ENCODE measurements around the gene TLCD5. TPM values are rescaled to one million over a fixed set of nuclear protein-coding genes. Genes with fewer than 3 reads are reported as not detected.

Gene TLCD5
- total RNA-seq, 2 experiments from 2014 or later, result 0.37 to 0.42 TPM

DNA sequence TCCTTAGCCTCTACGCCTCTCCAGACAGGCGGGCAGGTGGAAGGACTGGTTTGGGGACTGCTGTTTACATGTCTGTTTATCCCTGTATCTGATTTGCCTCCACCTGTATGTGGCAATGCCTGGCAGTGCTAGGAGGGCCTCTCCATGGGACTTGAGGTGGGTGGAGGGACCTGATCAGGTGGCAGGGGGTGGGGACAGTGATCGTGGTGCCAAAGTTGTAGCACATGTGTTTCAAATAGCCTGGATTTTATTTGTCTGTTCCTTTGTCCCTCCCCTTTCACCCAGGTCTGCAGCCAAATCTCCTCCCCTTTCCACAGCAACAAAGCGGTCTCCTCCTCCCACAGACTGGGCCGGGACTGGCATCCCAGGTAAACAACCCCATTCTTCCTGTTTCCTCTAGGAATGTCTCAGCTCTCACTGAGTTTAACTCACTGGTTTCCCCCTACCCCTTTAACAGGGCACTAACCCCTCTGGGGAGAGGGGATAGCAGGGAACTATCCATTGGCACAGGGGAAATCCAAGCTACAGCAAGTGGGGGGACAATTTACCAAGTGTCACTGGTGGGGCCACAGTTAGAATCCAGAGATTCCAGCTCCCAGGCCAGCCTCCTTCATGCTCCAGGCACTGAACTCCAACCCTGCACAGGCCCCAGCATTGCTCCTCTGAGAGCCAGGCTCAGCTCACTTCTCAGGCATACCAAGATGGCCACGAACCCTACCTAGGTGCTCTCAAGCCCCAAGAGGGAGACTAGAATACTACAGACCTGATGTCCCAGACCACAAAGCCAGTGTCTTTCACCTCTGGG lies 22.9 kb upstream of the TLCD5 start:
- H3K27ac Mint-ChIP-seq, result no peak overlapping the region

DNA sequence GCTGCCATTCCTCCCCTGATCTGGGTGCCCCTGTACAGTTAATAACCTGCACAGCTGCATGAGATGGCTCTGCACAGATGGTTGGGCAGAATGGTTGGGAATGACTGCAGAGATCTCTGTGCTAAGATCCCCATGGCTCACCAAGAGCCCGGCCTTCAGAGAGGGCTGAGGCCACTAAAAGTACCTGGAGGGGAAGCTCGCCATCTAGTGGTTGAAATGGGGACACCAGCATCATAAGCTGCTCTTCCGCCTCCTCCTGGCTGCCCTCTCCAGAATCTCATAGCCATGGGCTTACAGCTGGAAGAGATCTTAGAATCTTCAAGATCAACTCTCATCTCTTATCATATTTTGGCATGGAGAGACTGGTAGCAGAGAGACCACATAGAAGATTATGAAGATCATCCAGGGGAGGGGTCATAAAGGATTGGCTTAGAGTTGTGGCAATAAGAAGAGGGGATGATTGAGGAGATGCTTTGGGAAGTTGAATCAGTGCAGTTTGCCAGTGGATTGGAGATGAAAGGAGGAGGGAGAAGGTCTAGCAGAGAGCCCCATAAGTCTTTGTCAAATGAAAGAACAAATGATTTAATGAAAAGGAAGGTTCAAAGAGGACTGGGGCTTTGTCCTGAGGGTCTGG lies 22.0 kb upstream of the TLCD5 start:
- H3K36me3 Mint-ChIP-seq, result no peaks in the 10 kb centered on the region
- H3K4me1 Mint-ChIP-seq, result no peaks in the 10 kb centered on the region
- peaks cover 21% of the 10 kb centered on the region for H3K27me3 Mint-ChIP-seq
- H3K9me3 Mint-ChIP-seq, result no peaks in the 10 kb centered on the region
- no peak overlapping the region for H3K27ac Mint-ChIP-seq
- peak; percentile 59 for DNase-seq
- no peak overlapping the region for H3K4me3 Mint-ChIP-seq

More for the DNA sequence above, 22.9 kb upstream of the TLCD5 start:
- no peak for DNase-seq
- H3K27me3 Mint-ChIP-seq, result peaks cover 24% of the 10 kb centered on the region
- H3K9me3 Mint-ChIP-seq, result no peaks in the 10 kb centered on the region
- no peaks in the 10 kb centered on the region for H3K4me1 Mint-ChIP-seq
- H3K4me3 Mint-ChIP-seq, result no peak overlapping the region
- no peaks in the 10 kb centered on the region for H3K36me3 Mint-ChIP-seq

DNA sequence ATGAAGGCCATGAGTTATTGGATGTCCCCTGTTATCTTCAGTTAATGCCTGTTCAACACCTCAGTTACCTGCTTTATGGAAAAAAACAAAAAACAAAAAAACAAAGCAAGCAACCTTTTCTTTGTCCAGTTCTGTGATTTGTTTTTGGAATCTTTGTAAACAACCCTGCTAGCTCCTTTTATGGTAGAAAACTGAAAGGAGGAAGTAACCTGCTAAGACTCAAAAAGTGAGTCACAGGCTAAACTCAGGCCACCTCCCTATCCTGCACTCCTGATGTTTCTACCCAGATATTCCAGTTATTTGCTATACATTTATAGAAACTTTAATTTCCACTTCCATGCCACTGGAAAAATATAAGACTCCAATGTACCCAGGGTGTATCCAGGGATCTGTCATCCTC lies 20.6 kb upstream of the TLCD5 start:
- no peak for DNase-seq
- Mint-ChIP-seq H3K9me3 (no peaks in the 10 kb centered on the region), H3K4me1 (no peaks in the 10 kb centered on the region), H3K4me3 (no peak overlapping the region), H3K27me3 (peaks cover 19% of the 10 kb centered on the region), H3K36me3 (no peaks in the 10 kb centered on the region), H3K27ac (no peak overlapping the region)

DNA sequence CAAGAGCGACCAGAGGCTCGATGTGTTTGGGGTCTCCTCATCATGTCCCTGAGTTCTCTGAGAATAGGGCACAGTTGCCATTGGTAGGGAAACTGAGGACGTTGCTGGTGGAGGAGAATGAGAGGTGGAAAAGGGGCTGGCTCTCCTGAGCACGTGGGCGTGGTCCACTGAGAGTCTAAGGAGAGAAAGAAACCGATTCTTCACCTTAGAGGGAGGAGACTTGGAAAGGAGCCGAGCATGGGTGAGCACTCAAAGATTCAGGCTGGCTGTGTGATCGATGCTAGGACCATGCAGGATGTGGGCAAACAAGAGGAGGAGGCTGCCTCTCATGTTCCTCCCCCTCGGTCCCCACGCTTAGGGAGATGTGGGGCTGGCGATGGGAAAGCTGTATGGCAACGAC lies 19.8 kb upstream of the TLCD5 start:
- Mint-ChIP-seq H3K27ac (no peak overlapping the region), H3K9me3 (no peaks in the 10 kb centered on the region), H3K27me3 (peaks cover 16% of the 10 kb centered on the region), H3K4me1 (no peaks in the 10 kb centered on the region), H3K4me3 (no peak overlapping the region), H3K36me3 (no peaks in the 10 kb centered on the region)
- no peak for DNase-seq

DNA sequence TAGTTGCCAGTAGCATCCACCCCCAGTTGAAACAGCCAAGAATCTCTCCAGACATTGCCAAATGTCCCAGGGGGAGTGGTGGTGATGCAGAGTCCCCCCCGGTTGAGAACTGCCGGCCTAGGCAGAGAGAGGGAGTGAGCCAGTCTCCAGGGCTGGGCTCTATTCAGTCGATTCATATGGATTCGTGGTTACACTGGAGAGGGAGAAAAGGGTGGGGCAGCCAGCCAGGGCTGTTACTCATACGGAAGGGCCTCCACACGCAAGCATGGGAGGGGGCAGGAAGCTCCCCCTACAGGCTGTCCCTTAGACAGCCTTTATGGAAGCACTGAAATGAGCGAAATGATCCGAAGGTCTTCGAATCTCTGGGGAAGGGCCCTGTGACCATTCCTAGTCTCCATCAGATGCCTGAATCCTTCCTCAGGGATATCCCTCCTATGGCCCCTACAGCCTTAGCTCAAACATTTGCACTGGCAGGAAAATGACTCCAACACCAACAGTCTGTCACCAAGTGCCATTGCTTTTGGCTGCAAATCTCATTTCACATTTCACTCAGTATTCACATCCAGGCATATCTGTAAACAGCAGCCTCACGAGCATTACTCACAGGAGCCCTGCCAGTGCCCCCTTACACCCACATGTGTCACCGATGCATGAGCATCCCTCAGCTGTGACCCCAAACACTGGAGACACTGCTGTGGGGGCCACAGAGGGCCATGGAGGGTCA lies 18.4 kb upstream of the TLCD5 start:
- Mint-ChIP-seq H3K4me3 (no peak overlapping the region), H3K9me3 (no peaks in the 10 kb centered on the region), H3K4me1 (no peaks in the 10 kb centered on the region), H3K27me3 (peaks cover 16% of the 10 kb centered on the region), H3K27ac (no peak overlapping the region), H3K36me3 (no peaks in the 10 kb centered on the region)
- no peak for DNase-seq

- H3K36me3 Mint-ChIP-seq, result no peaks in the 10 kb centered on the region
- H3K9me3 Mint-ChIP-seq, result no peaks in the 10 kb centered on the region
- H3K27ac Mint-ChIP-seq, result no peak overlapping the region
- H3K4me3 Mint-ChIP-seq, result no peak overlapping the region
- DNase-seq, result no peak
- H3K27me3 Mint-ChIP-seq, result peaks cover 11% of the 10 kb centered on the region
- no peaks in the 10 kb centered on the region for H3K4me1 Mint-ChIP-seq
Observed at GRCh38 chr11:120307476-120307875, 17.6 kb upstream of the TLCD5 start.

GRCh38 chr11:120308081-120308480 lies 17.0 kb upstream of the TLCD5 start:
- no peak overlapping the region for H3K27ac Mint-ChIP-seq
- no peaks in the 10 kb centered on the region for H3K36me3 Mint-ChIP-seq
- H3K9me3 Mint-ChIP-seq, result no peaks in the 10 kb centered on the region
- H3K4me3 Mint-ChIP-seq, result no peak overlapping the region
- no peaks in the 10 kb centered on the region for H3K4me1 Mint-ChIP-seq
- peaks cover 10% of the 10 kb centered on the region for H3K27me3 Mint-ChIP-seq
- no peak for DNase-seq

- Mint-ChIP-seq H3K36me3 (no peaks in the 10 kb centered on the region), H3K4me1 (no peaks in the 10 kb centered on the region), H3K9me3 (no peaks in the 10 kb centered on the region), H3K27me3 (peaks cover 6% of the 10 kb centered on the region), H3K4me3 (no peak overlapping the region), H3K27ac (no peak overlapping the region)
- DNase-seq, result no peak
Observed at GRCh38 chr11:120310870-120311269, 14.2 kb upstream of the TLCD5 start.

DNA sequence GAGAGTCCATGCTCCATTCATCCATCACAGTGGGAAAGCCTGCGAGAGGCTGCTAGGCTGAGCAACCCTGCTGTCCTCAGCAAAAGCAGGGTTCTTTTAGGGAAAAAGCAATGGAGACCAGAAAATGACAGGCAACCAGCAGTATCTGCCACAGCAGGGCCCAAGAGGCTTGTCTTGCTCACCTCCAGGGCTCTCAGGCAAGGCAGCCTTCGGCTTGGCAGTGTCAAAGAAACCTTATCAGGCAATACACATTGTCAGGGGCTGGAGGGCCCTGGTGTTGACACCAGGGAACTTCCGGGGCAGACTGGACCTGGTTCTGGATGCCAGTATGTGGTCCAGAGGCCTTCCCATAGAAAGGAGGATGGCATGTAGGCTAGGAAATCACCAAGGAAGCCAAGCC lies 10.2 kb upstream of the TLCD5 start:
- Mint-ChIP-seq H3K9me3 (no peaks in the 10 kb centered on the region), H3K27me3 (peaks cover 17% of the 10 kb centered on the region), H3K4me1 (no peaks in the 10 kb centered on the region), H3K4me3 (no peak overlapping the region), H3K27ac (no peak overlapping the region), H3K36me3 (no peaks in the 10 kb centered on the region)
- no peak for DNase-seq

DNA sequence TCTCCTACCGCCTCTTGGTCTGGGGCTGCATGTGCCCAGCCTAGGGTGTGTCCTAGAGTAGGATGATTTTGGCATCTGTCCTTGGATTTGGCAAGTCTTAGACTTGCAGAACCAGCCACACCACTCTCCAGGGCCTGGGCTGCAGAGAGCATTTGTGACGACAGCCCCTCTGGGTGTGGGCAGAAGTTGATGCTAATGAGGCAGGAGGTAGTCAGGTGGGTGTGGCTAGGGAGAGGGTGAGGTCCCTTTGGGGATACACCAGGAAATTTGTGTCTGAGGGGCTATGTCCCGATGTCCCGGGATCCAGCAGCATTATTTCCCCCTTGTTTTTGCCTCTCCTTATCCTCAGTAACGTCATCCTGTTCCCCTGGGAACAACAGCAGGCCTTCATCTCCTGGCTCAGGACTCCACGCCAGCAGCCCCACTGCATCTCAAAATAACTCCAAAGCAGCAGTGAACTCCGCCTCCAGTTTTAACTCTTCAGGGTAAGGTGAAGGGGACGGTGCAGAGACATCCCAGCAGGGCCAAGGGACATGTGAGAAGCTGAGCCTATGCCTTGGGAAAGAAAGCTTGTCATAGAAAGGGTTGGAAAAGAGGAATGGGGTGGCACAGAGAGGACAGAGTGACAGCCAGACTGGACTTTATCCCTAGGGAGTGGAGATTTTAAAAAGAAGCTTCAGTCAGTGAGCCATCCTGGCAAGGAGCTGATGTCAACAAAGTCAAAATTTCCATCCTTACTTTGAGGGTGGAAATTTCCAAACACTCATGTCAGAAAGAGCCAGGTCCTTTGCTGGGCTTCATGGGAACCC lies 8.0 kb upstream of the TLCD5 start:
- no peaks in the 10 kb centered on the region for H3K36me3 Mint-ChIP-seq
- no peak for DNase-seq
- no peaks in the 10 kb centered on the region for H3K4me1 Mint-ChIP-seq
- H3K4me3 Mint-ChIP-seq, result no peak overlapping the region
- H3K9me3 Mint-ChIP-seq, result no peaks in the 10 kb centered on the region
- H3K27me3 Mint-ChIP-seq, result peaks cover 19% of the 10 kb centered on the region
- H3K27ac Mint-ChIP-seq, result no peak overlapping the region

- Mint-ChIP-seq H3K27ac (no peak overlapping the region), H3K4me3 (no peak overlapping the region), H3K9me3 (no peaks in the 10 kb centered on the region), H3K4me1 (no peaks in the 10 kb centered on the region), H3K36me3 (no peaks in the 10 kb centered on the region), H3K27me3 (peaks cover 20% of the 10 kb centered on the region)
- DNase-seq, result no peak
Observed at GRCh38 chr11:120317689-120318480, 7.2 kb upstream of the TLCD5 start.

DNA sequence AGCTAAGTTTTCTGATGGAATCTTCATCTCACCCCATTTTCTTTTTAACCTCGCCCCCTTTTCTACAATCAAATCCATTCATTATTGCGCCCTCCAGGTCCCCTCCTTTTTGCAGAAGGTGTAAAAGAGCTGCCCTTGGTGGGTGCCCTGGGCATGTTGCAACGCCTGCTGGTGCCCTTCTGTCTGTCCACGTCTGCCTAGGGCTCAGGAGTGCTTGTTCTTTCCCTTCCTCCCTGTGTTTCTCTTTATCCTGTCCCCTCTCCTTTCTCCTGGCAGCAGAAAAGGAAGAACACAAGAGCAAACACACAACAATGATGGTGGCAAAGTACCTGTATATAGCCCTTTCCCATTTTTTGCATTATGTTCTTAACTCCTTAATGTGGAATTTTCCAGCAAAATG lies 6.2 kb upstream of the TLCD5 start:
- H3K27ac Mint-ChIP-seq, result no peak overlapping the region
- no peak for DNase-seq
- no peaks in the 10 kb centered on the region for H3K4me1 Mint-ChIP-seq
- no peaks in the 10 kb centered on the region for H3K36me3 Mint-ChIP-seq
- H3K27me3 Mint-ChIP-seq, result peaks cover 30% of the 10 kb centered on the region
- no peak overlapping the region for H3K4me3 Mint-ChIP-seq
- H3K9me3 Mint-ChIP-seq, result no peaks in the 10 kb centered on the region

DNA sequence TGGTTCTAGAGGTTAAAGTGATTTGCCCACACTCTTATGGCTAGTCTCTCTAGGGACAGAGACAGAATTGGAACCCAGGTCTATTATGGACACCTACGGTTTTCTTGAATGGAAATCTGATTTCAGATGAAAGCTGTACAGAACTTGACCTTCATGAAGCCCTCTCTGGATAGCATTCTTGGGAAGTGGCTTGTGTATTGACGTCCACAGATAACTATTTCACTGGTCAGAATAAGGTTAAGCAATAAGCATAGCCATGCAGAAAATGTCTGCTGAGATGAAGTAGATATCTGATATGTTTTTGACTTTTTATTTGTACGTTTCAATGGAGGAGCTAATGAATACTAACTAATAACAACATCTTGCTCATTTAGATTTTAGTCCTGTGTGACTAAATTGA lies 1.1 kb downstream of the TLCD5 start:
- peaks cover 2% of the 10 kb centered on the region for H3K9me3 Mint-ChIP-seq
- DNase-seq, result no peak
- H3K4me1 Mint-ChIP-seq, result peaks cover 14% of the 10 kb centered on the region
- no peak overlapping the region for H3K27ac Mint-ChIP-seq
- H3K27me3 Mint-ChIP-seq, result peaks cover 71% of the 10 kb centered on the region
- H3K36me3 Mint-ChIP-seq, result peaks cover 3% of the 10 kb centered on the region
- H3K4me3 Mint-ChIP-seq, result peak overlapping the region; percentile 52

- Mint-ChIP-seq H3K36me3 (peaks cover 3% of the 10 kb centered on the region), H3K4me3 (no peak overlapping the region), H3K9me3 (peaks cover 2% of the 10 kb centered on the region), H3K4me1 (peaks cover 14% of the 10 kb centered on the region), H3K27ac (no peak overlapping the region), H3K27me3 (peaks cover 74% of the 10 kb centered on the region)
- no peak for DNase-seq
Observed at GRCh38 chr11:120326845-120327281, 1.8 kb downstream of the TLCD5 start.

Measured in activated naive CD8-positive, alpha-beta T cell treated with anti-CD3 and anti-CD28 coated beads for 36 hours (primary cell).